Skin epidermis (tissue), 12 donors: Measurements from ENCODE around the gene MIER1.
"Not testable (repeated sequence)": the region's sequence is repeated elsewhere in the genome, so short reads cannot be mapped to it uniquely, and the experiment has no call there.

ENCODE experiments used
- H3K27ac ChIP-seq, 21 experiments: fragments of 200-600 bp; sonication (generic) in 11 of 21; one replicate each; pipeline ENCODE4 v1.5.0; 2020; ENCODE audit warnings: mild to moderate bottlenecking in 3 of 21, inconsistent platforms in 2 of 21, moderate library complexity in 2 of 21
- H3K4me3 ChIP-seq, 7 experiments: fragments of 200-600 bp; sonication (generic) in 2 of 7; one replicate each; pipeline ENCODE4 v1.5.0; 2020; ENCODE audit warnings: inconsistent platforms in 2 of 7, mild to moderate bottlenecking in 2 of 7, moderate library complexity in 1 of 7

Gene MIER1

DNA sequence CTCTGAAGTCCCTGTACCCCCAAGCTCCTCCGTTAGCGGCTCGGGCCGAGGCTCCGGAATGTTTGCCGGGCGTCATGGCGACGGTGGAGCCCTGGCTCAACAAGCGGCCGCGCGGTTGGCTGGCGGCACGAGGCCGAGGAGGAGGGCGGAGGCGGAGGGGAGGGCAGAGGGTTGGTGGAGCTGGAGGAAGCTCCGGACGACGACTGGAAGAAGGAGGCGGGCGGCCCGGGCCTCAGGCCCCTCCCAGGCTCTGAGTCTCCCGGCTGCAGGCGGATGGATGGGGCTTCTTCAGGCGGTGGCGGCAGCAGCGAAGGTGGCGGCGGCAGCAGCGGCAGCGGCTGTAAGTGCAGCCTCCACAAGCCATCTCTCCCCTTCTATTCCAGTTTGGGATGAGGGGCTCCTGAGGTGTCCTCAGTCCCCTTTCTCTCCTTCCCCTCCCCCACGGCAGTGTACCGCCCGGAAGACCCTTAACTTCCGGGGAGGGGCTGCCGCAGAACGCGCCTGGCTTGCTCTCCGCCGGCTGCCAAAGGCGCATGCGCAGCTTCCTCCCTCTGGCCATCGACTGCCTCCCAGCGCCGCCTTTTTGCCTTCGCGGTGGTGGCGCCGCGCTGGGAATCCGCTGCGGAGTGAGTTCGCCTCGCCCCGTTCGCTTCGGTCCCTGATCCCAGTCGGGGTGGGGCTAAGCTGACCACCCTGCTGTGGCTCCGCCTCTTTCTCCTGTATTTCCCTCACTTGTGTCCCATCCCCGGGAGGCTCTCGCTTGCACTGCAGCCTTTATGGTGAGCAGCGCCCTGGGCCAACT lies at the start of gene MIER1, which contains the start of gene DNAI4:
TSS of gene MIER1 (plus strand) at position 235 of the 802 bp plus-strand sequence. CDS start at position 274, 39 bp downstream.
TSS of gene DNAI4 (minus strand) at position 101 of the 802 bp plus-strand sequence. CDS start at position 76, 25 bp downstream.
- H3K4me3 ChIP-seq, result peak within 1 kb of the TSS; percentile 56 to 88 (median 76)
- peak within 1 kb of the TSS; percentile 74 to 95 (median 92) for H3K27ac ChIP-seq

DNA sequence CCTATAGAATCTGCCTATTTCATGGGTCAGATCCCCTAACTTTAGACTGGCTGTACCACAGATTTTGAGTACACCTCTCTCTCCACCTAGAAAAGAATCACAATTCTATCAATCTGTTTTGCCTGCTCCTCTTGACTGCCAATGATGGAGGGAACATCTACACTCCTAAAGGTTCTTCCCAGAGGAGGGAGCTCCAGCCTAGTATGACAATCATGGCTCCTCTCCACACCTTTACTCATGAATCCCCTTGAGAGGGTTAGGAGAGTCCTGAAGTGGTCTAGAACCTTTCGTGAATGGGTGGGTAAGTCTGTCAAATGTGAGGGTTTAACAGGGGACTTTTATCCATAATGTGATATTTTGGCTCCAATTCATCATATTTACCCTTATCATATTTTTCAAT lies 48.1 kb upstream of the MIER1 start:
- H3K4me3 ChIP-seq, result no peak overlapping the region
- no peak overlapping the region for H3K27ac ChIP-seq

DNA sequence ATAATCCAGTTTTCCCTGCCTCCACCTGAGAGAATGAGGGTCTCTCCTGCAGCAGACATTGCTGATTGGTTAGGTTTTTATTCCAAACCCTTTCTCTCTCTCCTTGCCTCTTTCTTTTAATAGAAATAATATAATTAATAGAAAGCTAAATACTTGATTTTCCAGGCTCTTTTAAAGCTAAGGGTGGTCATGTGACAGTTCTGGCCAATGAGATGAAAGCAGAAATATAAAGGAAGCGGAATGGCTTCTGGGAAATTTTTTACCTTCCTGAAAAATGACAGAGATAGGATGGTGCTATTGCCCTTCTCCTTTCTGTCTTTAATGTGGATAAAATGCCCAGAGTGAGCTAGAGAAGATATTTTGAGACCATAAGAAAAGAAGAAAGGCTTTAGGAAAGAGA lies 35.8 kb upstream of the MIER1 start:
- Histone ChIP-seq H3K4me3 (no peak overlapping the region), H3K27ac (no peak overlapping the region)

DNA sequence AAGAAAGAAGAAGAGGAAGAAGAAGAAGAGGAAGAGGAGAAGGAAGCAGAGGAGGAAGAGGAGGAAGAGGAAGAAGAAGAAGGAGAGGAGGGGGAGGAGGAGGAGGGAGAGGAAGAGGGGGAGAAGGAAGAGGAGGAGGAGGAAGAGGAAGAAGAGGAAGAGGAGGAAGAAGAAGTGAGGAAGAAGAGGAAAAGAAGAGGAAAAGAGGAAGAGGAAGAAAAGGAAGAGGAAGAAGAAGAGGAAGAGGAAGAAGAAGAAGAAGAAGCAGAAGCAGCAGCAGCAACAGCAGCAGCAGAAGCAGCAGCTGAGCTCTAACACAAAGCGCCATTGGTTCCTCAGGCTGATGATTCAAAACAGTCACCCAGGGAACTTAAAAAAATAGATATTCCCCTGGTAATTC lies 34.2 kb upstream of the MIER1 start:
- Histone ChIP-seq H3K27ac (no peak overlapping the region), H3K4me3 (no peak overlapping the region)

DNA sequence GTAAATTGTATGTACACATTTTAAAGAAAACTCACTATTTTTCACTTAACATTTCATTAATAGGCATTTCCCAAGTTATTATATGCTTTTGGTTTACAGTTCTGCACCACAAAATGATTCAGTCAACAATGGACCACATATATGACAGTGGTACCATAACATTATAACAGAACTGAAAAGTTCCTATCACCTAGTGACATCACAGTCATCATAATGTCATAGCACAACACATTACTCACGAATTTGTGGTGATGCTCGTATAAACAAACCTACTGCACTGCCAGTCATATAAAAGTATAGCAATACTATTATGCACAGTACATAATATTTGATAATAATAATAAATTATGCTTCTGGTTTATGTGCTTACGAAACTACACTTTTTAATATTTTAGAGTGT lies 31.1 kb upstream of the MIER1 start:
- Histone ChIP-seq H3K4me3 (no peak overlapping the region), H3K27ac (no peak overlapping the region)

DNA sequence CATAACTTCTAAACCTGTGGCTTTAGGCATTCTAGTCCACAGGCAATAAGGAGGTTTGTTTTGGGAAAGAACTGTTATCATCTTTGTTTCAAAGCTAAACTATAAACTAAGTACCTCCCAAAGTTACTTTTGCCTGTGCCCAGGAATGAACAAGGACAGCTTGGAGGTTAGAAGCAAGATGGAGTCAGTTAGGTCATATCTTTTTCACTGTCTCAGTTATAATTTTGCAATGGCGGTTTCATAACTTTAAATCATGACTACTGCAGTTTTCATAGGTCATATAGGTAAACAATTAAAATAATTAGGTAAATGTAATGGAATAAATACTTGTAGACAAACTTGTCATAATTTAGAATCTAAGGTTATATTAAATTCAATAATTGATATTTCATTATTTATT lies 9.6 kb upstream of the MIER1 start:
- H3K4me3 ChIP-seq, H3K27ac ChIP-seq: not testable (repeated sequence)

DNA sequence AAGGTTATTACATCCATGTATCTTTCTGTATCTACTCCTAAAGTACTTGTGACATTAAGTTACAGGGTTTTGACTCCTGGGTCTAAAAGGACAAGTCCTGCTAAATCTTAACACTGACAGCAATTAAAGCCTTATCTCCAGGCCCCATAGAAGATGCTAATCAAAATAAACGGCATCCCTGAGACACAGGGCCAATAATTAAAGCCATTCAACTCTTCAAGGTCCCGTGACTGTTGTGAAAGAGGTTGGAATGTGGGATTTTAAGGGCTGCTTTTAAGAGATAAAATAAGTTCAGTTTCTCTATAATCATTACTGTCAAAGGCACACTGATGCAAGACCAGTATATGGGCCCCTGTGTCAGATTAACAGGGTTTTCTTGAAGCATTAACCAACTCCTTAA lies 8.5 kb upstream of the MIER1 start:
- Histone ChIP-seq H3K4me3 (no peak overlapping the region), H3K27ac (no peak overlapping the region)

DNA sequence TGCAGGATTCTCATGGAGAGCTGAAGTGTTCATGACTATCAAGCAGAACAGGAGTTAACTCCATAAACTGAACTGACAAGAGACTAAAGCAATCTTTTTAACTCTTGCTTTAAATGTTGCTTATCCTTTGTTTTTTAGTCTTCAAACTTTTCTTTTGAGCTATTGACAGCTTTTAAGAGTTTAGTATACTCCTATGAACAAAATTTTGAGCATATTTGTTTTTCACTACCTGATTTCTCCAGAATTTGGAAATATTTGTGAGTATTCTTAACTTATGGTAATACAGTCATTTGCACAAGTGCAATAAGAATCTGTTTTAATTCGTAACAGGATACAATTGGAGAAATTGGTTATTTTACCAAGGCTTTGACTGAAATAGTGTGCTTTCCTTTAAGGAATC lies 7.3 kb upstream of the MIER1 start:
- H3K4me3 ChIP-seq, result no peak overlapping the region
- H3K27ac ChIP-seq, result no peak overlapping the region

DNA sequence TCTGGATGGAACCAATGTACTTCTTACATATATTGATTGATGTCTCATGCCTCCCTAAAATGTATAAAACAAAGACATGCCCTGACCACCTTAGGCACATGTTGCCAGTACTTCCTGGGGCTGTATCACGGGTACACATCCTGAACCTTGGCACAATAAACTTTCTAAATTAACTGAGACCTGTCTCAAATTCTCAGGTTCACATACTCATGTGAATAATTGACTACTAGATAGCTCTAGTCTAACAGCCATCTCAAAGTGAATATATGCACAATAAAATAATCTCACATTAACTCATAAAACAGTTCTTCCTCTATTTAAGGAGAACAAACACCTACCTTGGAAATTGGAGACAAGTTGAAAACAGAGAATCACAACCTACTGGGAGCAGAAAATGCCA lies 5.7 kb upstream of the MIER1 start:
- no peak overlapping the region for H3K4me3 ChIP-seq
- H3K27ac ChIP-seq, result no peak overlapping the region

DNA sequence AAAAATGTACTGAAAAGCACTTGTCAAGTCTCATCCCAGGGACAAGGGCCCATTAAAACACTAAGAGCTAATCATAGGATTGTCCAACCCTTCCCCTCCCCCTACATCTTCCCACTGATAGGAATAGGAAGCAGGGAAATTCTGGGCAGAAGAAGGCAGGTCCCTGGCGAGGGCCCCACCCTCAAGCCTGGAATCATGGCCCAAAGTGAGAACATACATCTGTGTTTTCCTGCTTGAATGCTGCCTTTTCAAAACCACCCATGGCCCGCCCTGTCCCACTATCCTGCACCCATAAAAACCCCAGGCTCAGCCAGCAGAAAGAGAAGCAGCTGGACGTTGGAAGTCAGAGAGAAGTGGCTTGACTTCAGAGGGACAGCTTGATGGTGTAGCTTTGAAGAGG lies 5.0 kb upstream of the MIER1 start:
- Histone ChIP-seq H3K4me3 (no peak overlapping the region), H3K27ac (no peak overlapping the region)

DNA sequence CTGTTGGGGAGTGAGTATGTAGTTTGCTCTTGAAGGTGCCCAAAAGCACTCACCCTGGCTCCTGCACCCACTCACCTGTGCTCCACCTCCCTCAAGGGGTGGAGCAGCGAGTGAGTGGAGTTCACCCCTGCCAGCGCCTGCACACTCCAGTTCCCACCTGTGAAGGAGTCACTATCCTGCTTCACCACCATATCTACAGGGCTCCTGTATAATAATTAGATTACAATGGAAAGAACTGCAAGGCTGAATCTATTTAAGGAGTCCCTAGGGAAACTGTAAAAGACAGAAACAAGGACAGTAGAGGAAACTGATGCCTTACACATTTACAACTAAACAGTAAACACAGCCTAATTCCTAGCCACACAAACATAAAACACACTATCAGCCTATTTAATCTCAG lies 4.2 kb upstream of the MIER1 start:
- H3K4me3 ChIP-seq, result no peak overlapping the region
- no peak overlapping the region for H3K27ac ChIP-seq

DNA sequence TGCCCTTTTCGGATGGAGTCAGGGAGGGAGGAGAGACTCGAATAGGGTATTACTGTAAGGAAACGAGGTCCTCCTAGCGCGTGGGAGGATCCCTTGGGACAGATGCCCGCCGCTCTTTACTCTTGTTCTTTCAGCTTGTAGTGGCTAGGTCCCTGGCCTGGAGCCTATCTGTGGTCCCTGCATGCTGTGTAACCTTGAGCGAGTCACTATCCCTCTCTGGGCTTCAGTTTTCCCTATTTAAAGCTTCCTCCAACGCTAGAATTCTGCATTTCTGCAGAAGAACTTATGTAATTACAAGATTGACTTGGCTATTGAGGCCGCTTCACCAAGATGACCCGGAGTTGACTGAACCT lies 744 bp downstream of the MIER1 start:
- Histone ChIP-seq H3K27ac (peak overlapping the region in 20 of 21 experiments; percentile 74 to 95 (median 92)), H3K4me3 (peak overlapping the region; percentile 56 to 88 (median 76))

DNA sequence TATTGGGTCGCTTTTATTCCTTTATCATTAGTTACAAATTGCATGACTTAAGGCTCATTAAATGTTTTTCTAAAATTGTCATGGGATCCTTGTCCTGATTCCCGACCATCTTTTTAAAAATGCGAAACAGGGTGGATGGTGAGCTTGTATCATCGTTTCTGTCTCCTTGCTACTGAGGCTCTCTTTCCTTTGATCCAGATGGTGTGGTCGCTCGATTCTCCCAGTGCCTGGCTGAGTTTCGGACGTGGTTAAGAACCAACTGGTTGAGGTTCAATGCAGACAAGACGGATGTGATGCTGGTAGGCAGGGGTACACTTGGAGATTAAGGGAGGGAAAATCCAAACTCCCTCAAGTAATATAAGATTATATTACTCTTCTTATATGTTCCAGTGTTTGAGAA lies 1.2 kb downstream of the MIER1 start:
- H3K27ac ChIP-seq, result peak overlapping the region in 19 of 21 experiments; percentile 78 to 95 (median 92)
- peak overlapping the region; percentile 56 to 88 (median 76) for H3K4me3 ChIP-seq

DNA sequence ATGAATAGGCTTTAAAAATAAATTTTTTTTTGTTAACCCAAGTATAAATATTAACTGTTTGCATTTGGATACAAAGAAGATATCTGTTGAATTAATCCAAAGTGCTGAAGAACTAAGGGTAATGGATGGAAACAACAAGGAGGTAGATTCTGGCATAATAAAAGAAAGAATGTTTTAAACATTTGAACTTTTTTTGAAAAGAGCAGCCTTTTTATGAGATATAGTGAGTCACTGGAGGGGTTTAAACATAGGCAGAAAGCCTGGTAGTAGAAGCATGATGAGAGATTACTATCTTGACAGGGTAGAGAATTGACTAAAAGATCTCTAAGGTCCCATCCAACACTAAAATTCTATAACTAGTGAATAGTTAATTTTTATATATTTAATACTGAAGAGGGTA lies 2.7 kb downstream of the MIER1 start:
- Histone ChIP-seq H3K4me3 (no peak overlapping the region), H3K27ac (no peak overlapping the region)

DNA sequence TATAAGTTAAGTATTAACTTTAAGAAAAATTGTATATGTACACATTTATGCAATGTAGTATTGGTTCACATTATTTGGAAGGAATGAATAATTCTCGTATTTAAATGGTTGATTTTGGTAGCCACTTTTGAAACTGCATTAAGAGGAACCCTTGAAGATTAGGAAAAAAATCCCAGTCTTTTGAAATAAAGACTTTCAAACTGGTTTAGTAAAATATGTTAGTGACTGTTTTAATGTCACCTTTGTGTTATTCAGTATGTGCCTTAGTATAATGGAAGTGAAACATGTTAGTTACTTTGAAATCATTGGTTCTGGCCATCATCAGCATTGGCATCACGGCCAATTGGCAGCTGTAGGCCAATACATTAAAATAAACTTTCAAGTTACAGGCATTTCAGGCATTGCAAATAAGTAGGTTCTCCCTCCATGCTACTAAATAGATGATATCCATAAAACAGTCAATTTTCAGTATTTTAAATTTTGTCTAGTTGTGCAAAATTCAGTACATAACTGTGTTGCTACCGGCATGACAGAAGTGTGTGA lies 4.4 kb downstream of the MIER1 start:
- Histone ChIP-seq H3K4me3 (peak overlapping the region; percentile 61 to 93 (median 76)), H3K27ac (peak overlapping the region in 19 of 21 experiments; percentile 5 to 98 (median 95))

DNA sequence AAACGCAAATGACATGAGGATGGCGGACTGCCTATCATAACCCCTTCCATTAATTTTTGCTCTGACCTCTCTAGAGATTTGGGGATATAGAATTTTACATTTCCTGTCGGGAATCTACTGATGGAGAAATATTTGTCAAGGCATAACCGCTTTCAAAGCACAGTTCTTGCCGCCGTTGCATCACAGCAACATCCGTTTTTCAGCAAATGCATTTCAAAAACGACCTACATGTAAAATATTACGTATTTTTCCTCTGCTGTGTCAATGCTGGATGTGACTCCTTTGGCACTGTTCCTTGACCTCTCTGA lies 4.9 kb downstream of the MIER1 start:
- peak overlapping the region; percentile 61 to 93 (median 76) for H3K4me3 ChIP-seq
- H3K27ac ChIP-seq, result peak overlapping the region; percentile 85 to 98 (median 95)

DNA sequence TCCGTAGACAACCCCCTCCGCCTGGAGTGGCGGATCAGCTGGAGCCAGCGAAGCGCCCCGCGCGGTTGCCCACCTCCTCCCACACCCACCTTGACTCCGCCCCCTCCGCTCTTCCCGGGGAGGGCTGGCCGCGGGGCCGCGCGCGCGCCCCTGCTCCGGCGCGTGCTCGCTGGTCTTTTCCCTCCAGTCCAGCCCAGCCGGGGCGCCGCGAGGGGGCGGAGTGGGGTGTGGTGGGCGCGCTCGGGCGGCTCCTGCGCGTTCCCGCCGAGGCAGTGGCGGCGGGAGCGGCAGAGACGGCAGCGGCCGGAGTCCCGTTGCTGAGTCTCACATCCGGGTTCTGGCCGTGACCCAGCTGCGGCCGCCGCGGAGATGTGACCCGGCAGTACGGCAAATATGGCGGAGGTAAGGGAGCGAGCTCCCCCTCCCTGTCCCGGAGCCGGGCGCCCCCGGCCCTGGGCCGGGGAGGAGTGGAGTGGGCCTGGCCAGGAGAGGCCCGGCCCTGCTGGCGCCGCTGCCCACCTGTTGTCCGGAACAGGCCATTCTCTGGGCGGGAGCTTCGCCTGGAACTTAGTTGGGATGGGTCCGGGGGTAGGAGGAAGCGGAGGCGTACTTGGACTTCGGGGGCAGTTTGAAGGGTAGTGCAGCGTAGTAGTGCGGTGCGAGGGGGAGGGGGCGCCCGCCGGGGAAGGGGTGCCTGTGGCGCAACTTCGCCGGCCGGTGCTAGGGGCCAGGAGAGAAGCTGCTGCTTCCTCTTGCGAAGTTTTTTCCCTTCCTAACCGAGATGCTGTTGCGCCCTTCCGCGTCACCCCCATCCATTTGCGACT lies 5.4 kb downstream of the MIER1 start:
- H3K4me3 ChIP-seq, result peak overlapping the region; percentile 61 to 93 (median 76)
- peak overlapping the region; percentile 85 to 98 (median 95) for H3K27ac ChIP-seq

DNA sequence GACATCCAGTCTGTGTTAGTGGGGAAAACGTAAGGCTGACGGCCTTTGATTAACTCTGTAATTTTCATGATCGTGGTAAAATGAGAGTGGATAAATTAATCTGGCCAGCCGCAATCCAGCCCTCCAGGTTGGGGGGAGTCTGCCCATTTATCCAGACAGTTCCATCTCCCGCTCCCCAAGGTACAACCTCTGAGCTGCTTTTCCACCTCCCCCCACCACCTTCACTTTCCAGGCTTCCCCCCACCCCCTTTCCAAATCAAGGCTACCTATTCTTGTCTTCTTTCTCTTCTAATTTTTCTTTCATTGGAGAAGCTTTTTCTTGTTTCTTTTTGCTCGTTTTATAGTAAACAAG lies 6.0 kb downstream of the MIER1 start:
- H3K4me3 ChIP-seq, result peak overlapping the region; percentile 61 to 93 (median 76)
- H3K27ac ChIP-seq, result peak overlapping the region; percentile 85 to 98 (median 95)

DNA sequence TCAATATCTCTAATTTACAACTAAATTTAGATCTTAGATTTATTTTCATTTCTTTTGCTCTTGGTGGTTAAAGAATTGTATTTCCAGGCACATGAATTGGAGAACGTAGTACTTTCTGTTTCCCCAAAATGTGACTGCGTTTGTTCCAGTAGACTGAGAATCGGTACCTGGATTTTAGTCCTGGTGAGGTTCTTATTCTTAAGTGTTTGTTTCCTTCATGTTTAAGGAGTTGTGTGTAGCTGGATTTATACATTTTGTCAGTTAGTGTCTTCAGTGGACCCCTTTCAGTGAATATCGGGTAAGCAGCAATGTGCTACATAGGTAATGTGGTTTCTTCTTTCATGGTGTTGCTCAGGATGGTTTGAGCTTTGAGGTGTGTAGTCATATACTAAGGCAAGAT lies 6.8 kb downstream of the MIER1 start:
- Histone ChIP-seq H3K4me3 (peak overlapping the region; percentile 61 to 93 (median 76)), H3K27ac (peak overlapping the region in 19 of 21 experiments; percentile 7 to 98 (median 95))

DNA sequence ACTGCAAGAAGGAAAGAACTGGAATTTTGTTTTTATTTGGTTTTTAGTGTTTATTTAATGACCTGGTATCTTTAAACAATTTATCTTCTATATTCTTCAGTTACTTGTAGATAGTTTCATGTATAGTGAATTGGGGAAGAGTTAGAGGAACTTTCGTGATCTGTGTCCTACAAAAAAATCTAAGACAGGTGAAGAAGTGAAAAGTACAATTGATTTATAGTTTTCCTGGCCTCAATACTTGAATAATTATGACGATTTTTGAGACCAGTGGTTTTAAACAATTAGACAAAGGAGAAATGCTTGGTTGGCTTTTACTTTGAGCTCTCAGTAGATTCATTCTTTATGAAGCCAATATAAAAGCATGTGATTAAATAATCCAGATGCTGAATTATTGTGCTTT lies 7.5 kb downstream of the MIER1 start:
- H3K4me3 ChIP-seq, result peak overlapping the region in 3 of 7 experiments; percentile 61 to 93 (median 65)
- peak overlapping the region in 4 of 21 experiments; percentile 9 to 97 (median 59) for H3K27ac ChIP-seq
